GM18517 (cell line): ENCODE results near the gene ZBED1.
A peak's percentile ranks its signal among the peaks of the same experiment; 100 is the strongest.
"Not testable (repeated sequence)": the region's sequence is repeated elsewhere in the genome, so short reads cannot be mapped to it uniquely, and the experiment has no call there.

Experiments used
- ATAC-seq: cut with Tn5 transposase; IDR thresholded peaks from one replicate; pipeline ENCODE4 v1.9.1; 2021; ENCODE audit warnings: mild to moderate bottlenecking, moderate library complexity; ENCODE audit not compliant: unreplicated experiment

ZBED1 gene

GRCh38 chrX:2500803-2501558 is at the start of gene ZBED1, which contains the start of gene DHRSX:
ZBED1 (minus strand) TSS chrX:2500976; CDS start chrX:2490719, 10,257 bp downstream.
DHRSX (minus strand) TSS chrX:2500976; CDS start chrX:2500925, 51 bp downstream.
- no peak for ATAC-seq

GRCh38 chrX:2549876-2550275 is 49.1 kb upstream of the ZBED1 start:
- no peak for ATAC-seq

GRCh38 chrX:2548711-2549423 is 48.1 kb upstream of the ZBED1 start:
- ATAC-seq, result no peak

GRCh38 chrX:2547736-2548135 is 47.0 kb upstream of the ZBED1 start:
- ATAC-seq, result no peak

GRCh38 chrX:2546496-2546895 is 45.7 kb upstream of the ZBED1 start:
- no peak for ATAC-seq

- no peak for ATAC-seq
These were observed 44.4 kb upstream of the ZBED1 start for GRCh38 chrX:2545144-2545543.

GRCh38 chrX:2542826-2543521 is 42.2 kb upstream of the ZBED1 start:
- no peak for ATAC-seq

GRCh38 chrX:2541603-2542002 is 40.8 kb upstream of the ZBED1 start:
- ATAC-seq, result no peak

- ATAC-seq, result no peak
These were observed 39.7 kb upstream of the ZBED1 start for GRCh38 chrX:2540426-2540947.

GRCh38 chrX:2539586-2539985 is 38.8 kb upstream of the ZBED1 start:
- no peak for ATAC-seq

GRCh38 chrX:2538031-2538757 is 37.4 kb upstream of the ZBED1 start:
- ATAC-seq, result no peak

- ATAC-seq, result no peak
These were observed 36.2 kb upstream of the ZBED1 start for GRCh38 chrX:2536974-2537373.

GRCh38 chrX:2536141-2536540 is 35.4 kb upstream of the ZBED1 start:
- ATAC-seq, result no peak

GRCh38 chrX:2534261-2535021 is 33.7 kb upstream of the ZBED1 start:
- not testable (repeated sequence) for ATAC-seq

GRCh38 chrX:2533424-2533823 is 32.6 kb upstream of the ZBED1 start:
- no peak for ATAC-seq

GRCh38 chrX:2526390-2526789 is 25.6 kb upstream of the ZBED1 start:
- ATAC-seq, result no peak

GRCh38 chrX:2523911-2524310 is 23.1 kb upstream of the ZBED1 start:
- no peak for ATAC-seq

GRCh38 chrX:2521927-2522386 is 21.2 kb upstream of the ZBED1 start:
- ATAC-seq, result peak; percentile 47

GRCh38 chrX:2521092-2521926 is 20.5 kb upstream of the ZBED1 start:
- ATAC-seq, result peak; percentile 55
